NT2/D1 (cell line): ENCODE measurements around the gene DOK6.

Source experiments
- DNase-seq: peaks from one replicate; pipeline ENCODE4 v3.0.0-alpha.2; 2011; ENCODE audit warnings: low read depth, low spot score
- H3K27me3 ChIP-seq: 2 replicates; pipeline ENCODE4 v1.6.0; 2011; ENCODE audit warnings: mild to moderate bottlenecking; ENCODE audit not compliant: insufficient read length, insufficient read depth
- H3K36me3 ChIP-seq: 2 replicates; pipeline ENCODE4 v1.6.1; 2011; ENCODE audit warnings: mild to moderate bottlenecking, low read length, mixed read lengths; ENCODE audit not compliant: insufficient read depth, insufficient read length
- H3K4me1 ChIP-seq: 2 replicates; pipeline ENCODE4 v1.5.1; 2011; ENCODE audit not compliant: insufficient read depth, insufficient read length
- H3K4me3 ChIP-seq: 2 replicates; pipeline ENCODE4 v1.5.1; 2011; ENCODE audit warnings: low read depth; ENCODE audit not compliant: insufficient read length
- H3K9ac ChIP-seq: 2 replicates; pipeline ENCODE4 v1.6.0; 2011; ENCODE audit warnings: low read depth; ENCODE audit not compliant: insufficient read length
- H3K9me3 ChIP-seq: 2 replicates; pipeline ENCODE4 v1.5.1; 2011; ENCODE audit warnings: mild to moderate bottlenecking, low read length; ENCODE audit not compliant: insufficient read depth
- SUZ12 ChIP-seq: IDR thresholded peaks from 2 replicates; pipeline ENCODE4 v1.6.1; 2011; ENCODE audit not compliant: insufficient read length, insufficient read depth; ENCODE audit errors: extremely low read depth
- YY1 ChIP-seq: IDR thresholded peaks from 2 replicates; pipeline ENCODE4 v1.6.1; 2011; ENCODE audit not compliant: insufficient read length, insufficient read depth
- ZNF274 ChIP-seq: IDR thresholded peaks from 2 replicates; pipeline ENCODE4 v1.6.1; 2011; ENCODE audit warnings: mild to moderate bottlenecking, low read depth, low read length

The DOK6 gene

DNA sequence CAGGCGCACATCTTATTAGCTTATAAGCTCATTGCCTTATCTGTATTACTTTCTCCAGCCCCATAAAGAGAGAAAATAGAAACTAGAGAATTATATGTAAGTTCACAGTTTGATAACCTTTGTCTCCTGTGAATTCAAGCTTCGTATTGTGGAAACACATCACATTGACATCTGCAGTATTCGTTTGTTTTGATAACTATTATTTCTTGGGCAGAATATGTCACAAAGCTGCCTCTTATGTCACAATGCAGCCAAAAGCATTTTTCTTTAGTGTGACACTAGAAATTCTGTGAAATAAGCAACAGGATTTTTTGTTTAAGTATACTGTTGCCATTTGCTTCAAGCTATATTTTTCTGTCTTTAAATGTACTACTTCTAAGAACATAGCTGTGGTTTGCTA lies 221.5 kb downstream of the DOK6 start:
- no peaks in the 10 kb centered on the region for H3K9me3 ChIP-seq
- no peaks in the 10 kb centered on the region for H3K36me3 ChIP-seq
- no peaks in the 10 kb centered on the region for H3K4me1 ChIP-seq
- TF ChIP-seq ZNF274 (no peak), YY1 (no peak), SUZ12 (no peak)
- no peak for DNase-seq
- no peak overlapping the region for H3K9ac ChIP-seq
- H3K4me3 ChIP-seq: no peak overlapping the region
- H3K27me3 ChIP-seq: no peaks in the 10 kb centered on the region

DNA sequence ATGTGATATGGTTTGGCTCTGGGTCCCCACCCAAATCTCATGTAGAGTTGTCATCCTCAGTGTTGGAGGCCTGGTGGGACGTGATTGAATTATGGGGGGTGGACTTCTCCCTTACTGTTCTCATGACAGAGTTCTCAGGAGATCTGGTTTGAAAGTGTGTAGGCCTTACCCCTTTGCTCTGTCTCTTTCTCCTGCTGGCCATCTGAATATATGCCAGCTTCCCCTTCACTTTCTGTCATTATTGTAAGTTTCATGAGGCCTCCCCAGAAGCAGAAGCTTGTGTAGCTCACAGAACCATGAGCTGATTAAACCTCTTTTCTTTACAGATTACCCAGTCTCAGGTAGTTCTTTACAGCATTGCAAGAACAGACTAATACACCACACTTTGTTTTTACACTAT lies 222.3 kb downstream of the DOK6 start:
- no peak for DNase-seq
- Histone ChIP-seq H3K36me3 (no peaks in the 10 kb centered on the region), H3K4me1 (no peaks in the 10 kb centered on the region), H3K27me3 (no peaks in the 10 kb centered on the region), H3K9me3 (no peaks in the 10 kb centered on the region), H3K4me3 (no peak overlapping the region), H3K9ac (no peak overlapping the region)
- no peak for TF ChIP-seq SUZ12
- no peak for TF ChIP-seq YY1
- no peak for TF ChIP-seq ZNF274

DNA sequence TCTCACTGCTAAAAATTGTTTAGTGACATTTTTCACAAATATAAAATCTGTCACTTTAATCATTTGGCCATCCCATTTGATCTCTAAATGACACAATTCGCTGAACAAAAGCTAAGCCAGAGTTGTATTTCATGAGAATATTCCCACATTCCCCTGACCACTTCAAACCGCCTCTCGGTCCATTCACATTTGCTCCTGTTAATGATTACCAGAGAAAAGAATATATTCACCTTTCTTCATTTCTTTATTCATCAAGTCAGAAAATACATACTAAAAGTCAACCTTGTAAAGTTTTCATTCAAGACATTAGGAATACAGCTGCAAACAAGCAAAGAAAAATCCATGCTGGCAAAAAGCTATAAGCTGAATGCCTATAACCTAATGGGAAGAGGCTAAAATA lies 225.5 kb downstream of the DOK6 start:
- H3K36me3 ChIP-seq: no peaks in the 10 kb centered on the region
- H3K4me3 ChIP-seq: no peak overlapping the region
- no peak for DNase-seq
- H3K27me3 ChIP-seq: no peaks in the 10 kb centered on the region
- TF ChIP-seq SUZ12 (no peak), ZNF274 (no peak), YY1 (no peak)
- H3K4me1 ChIP-seq: no peaks in the 10 kb centered on the region
- H3K9me3 ChIP-seq: no peaks in the 10 kb centered on the region
- no peak overlapping the region for H3K9ac ChIP-seq

- no peaks in the 10 kb centered on the region for H3K27me3 ChIP-seq
- H3K36me3 ChIP-seq: no peaks in the 10 kb centered on the region
- no peak for TF ChIP-seq YY1
- TF ChIP-seq SUZ12: no peak
- no peak for TF ChIP-seq ZNF274
- no peaks in the 10 kb centered on the region for H3K4me1 ChIP-seq
- no peaks in the 10 kb centered on the region for H3K9me3 ChIP-seq
- DNase-seq: no peak
- H3K4me3 ChIP-seq: no peak overlapping the region
- H3K9ac ChIP-seq: no peak overlapping the region
These were observed 226.1 kb downstream of the DOK6 start for GRCh38 chr18:69626643-69627242.

DNA sequence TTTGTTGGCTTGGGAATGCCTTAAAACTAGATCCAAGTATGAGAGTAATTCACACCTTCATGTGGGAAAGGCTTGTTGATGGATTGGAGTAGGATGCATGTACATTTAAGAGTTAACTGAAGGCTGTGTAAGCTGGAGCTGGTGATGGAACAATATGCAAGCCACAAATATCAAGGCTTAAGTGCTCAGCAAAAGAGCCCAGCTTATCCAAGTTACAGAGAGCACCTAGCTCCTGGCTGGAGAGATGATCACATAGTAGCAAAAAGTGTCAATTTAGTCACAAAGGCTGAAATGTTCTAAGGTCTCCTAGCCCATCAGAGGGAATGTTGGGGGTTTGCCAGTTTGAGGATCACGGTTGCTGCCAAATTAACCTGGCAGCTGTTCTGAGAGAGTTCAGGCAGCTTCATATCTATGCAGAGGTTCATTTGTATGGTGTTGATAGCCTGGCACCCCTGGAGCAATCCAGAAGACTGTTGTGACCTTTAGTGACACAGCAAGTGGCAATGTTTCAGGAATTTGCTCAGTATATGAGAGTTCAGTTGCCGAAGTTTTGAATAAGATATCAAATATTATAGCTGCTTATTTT lies 228.2 kb downstream of the DOK6 start:
- no peaks in the 10 kb centered on the region for H3K36me3 ChIP-seq
- no peak overlapping the region for H3K9ac ChIP-seq
- no peak overlapping the region for H3K4me3 ChIP-seq
- H3K4me1 ChIP-seq: no peaks in the 10 kb centered on the region
- DNase-seq: no peak
- H3K27me3 ChIP-seq: no peaks in the 10 kb centered on the region
- no peaks in the 10 kb centered on the region for H3K9me3 ChIP-seq
- no peak for TF ChIP-seq ZNF274
- no peak for TF ChIP-seq SUZ12
- no peak for TF ChIP-seq YY1

- TF ChIP-seq YY1 (no peak), SUZ12 (no peak), ZNF274 (no peak)
- H3K27me3 ChIP-seq: no peaks in the 10 kb centered on the region
- H3K9me3 ChIP-seq: no peaks in the 10 kb centered on the region
- H3K9ac ChIP-seq: no peak overlapping the region
- H3K4me3 ChIP-seq: no peak overlapping the region
- H3K4me1 ChIP-seq: no peaks in the 10 kb centered on the region
- DNase-seq: no peak
- H3K36me3 ChIP-seq: no peaks in the 10 kb centered on the region
These were observed 230.6 kb downstream of the DOK6 start for GRCh38 chr18:69631281-69631680.

DNA sequence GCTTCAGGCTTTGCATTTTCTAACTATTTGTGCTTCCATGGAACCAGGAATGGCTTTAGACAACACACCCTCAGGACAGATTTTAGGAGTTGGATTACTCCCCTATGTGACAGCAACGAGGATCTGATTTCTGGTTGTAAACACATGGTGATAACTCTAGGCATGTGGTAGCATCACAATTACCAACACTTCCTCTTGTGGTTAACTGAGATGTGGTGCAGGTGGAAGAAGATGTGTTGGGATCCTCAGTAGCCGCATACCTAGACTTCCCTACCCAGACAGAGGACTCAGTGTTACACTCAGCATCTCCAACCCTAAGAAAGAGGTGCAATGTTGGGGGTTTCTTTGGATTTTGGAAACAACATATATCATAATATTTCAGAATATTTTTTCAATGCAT lies 234.8 kb downstream of the DOK6 start:
- TF ChIP-seq YY1: no peak
- no peaks in the 10 kb centered on the region for H3K27me3 ChIP-seq
- no peak for DNase-seq
- H3K4me3 ChIP-seq: no peak overlapping the region
- H3K4me1 ChIP-seq: no peaks in the 10 kb centered on the region
- H3K36me3 ChIP-seq: no peaks in the 10 kb centered on the region
- H3K9me3 ChIP-seq: no peaks in the 10 kb centered on the region
- H3K9ac ChIP-seq: no peak overlapping the region

DNA sequence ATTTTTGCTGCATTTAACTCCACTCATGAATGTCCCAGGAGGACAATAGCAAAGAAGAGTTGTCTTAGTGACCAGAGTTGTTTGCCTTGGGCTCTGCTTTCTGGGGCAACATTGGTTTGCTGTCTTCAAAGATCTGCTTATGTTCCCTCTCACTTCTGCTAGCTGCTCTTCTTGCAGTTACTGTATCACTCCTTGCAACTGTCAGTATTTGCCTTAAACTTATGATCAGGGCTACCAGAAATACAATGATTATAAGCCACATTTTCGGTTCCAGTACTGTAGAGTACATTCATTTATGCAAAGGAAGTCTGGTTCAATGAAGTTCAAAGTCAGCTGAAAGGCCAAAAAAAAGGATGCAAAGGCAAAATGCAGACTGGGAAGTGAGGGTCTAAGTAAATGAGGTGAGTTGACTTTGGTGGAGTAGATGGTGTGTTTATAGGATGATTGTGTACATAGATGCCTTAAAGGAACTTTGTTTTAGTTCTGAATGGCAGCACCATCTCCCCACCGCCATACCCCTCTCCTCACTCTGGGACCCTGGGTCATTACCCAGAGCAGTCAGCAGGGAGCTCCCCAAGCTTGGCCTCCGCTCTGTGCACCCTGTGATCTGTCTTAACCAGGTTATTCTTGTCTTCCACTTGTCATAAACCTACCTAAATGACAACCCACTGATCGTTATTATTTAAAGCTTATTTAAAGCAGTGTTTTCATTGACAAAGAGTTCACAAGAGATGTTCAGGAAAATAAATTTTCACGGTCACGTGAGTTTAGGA lies 236.0 kb downstream of the DOK6 start:
- H3K9me3 ChIP-seq: no peaks in the 10 kb centered on the region
- H3K4me3 ChIP-seq: no peak overlapping the region
- no peak for DNase-seq
- no peaks in the 10 kb centered on the region for H3K36me3 ChIP-seq
- no peak for TF ChIP-seq ZNF274
- no peak for TF ChIP-seq YY1
- no peak for TF ChIP-seq SUZ12
- H3K9ac ChIP-seq: no peak overlapping the region
- H3K27me3 ChIP-seq: no peaks in the 10 kb centered on the region
- no peaks in the 10 kb centered on the region for H3K4me1 ChIP-seq
